RWPE1 (cell line): Measurements from ENCODE around the gene CNTRL.
A peak's percentile ranks its signal among the peaks of the same experiment; 100 is the strongest.

Experiments
- CTCF ChIA-PET: fragments of 350-600 bp; sonication (Branson Sonifier 250); formaldehyde crosslinking; extraction: SDS; loops from one replicate; lab custom pipeline; 2021; lab: Yijun Ruan, JAX
- POLR2A ChIA-PET: fragments of 400-600 bp; formaldehyde crosslinking; extraction: SDS; loops from one replicate; lab custom pipeline; 2020; ENCODE audit warnings: antibody characterized with exemption; ENCODE audit not compliant: low non-redundant PET; lab: Yijun Ruan, JAX
- DNase-seq: peaks from one replicate; pipeline ENCODE4 v3.0.0; 2012; ENCODE audit warnings: low spot score
- H3K27ac ChIP-seq: fragments of 450-650 bp; 2 replicates; pipeline ENCODE4 v1.5.1; 2017
- TF ChIP-seq, protein P1 (sequence below): fragments of 450-650 bp; conservative IDR thresholded peaks from 2 replicates; pipeline ENCODE4 v1.5.1; 2017; ENCODE audit warnings: low read depth, mild to moderate bottlenecking

CNTRL gene

DNA sequence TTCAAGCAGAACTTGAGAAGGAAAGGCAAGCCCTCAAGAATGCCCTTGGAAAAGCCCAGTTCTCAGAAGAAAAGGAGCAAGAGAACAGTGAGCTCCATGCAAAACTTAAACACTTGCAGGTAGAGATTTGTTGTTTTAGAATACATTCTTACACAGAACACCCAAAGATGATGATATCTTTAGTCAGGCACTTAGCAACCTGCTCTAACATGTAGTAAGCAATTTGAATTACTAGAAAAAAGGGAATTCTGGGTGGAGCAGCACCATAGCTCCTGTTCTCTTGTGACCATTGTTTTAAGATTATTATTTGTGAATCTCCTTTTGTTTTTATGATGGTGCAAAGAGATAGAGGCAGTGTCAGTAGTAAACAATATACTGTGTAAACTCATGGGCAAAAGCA lies 63.8 kb downstream of the CNTRL start:
- CTCF ChIA-PET, result interaction anchor here (1.2 kb wide), 1 partner anchor 13 kb away, joined by 5 read pairs; no protein-coding TSS in a partner anchor
- H3K27ac ChIP-seq, result no peak overlapping the region
- POLR2A ChIA-PET, result no interaction called here
- peak; percentile 81 for DNase-seq
- TF ChIP-seq, protein P1, sequence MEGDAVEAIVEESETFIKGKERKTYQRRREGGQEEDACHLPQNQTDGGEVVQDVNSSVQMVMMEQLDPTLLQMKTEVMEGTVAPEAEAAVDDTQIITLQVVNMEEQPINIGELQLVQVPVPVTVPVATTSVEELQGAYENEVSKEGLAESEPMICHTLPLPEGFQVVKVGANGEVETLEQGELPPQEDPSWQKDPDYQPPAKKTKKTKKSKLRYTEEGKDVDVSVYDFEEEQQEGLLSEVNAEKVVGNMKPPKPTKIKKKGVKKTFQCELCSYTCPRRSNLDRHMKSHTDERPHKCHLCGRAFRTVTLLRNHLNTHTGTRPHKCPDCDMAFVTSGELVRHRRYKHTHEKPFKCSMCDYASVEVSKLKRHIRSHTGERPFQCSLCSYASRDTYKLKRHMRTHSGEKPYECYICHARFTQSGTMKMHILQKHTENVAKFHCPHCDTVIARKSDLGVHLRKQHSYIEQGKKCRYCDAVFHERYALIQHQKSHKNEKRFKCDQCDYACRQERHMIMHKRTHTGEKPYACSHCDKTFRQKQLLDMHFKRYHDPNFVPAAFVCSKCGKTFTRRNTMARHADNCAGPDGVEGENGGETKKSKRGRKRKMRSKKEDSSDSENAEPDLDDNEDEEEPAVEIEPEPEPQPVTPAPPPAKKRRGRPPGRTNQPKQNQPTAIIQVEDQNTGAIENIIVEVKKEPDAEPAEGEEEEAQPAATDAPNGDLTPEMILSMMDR, result no peak

DNA sequence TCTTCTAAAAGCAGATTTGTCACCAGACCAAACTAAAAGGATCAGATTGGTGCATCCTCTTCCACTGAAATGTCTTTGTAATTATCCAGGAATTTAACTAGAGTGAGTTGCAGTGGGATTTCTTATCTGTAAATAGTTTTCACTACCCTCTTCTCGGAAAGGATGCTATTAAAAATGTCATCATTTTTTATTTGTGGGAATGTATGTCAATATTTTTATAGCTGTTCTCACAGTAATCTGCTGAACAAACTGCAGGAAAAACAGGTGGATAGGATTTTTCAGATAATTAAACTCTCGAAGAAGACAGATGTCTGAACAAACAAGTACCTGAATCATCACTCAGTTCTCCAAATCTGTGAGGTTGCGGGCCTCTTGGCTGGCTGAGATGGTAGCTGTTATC lies 64.2 kb downstream of the CNTRL start:
- CTCF ChIA-PET, result interaction anchor here (1.2 kb wide), 1 partner anchor 13 kb away, joined by 5 read pairs; no protein-coding TSS in a partner anchor

DNA sequence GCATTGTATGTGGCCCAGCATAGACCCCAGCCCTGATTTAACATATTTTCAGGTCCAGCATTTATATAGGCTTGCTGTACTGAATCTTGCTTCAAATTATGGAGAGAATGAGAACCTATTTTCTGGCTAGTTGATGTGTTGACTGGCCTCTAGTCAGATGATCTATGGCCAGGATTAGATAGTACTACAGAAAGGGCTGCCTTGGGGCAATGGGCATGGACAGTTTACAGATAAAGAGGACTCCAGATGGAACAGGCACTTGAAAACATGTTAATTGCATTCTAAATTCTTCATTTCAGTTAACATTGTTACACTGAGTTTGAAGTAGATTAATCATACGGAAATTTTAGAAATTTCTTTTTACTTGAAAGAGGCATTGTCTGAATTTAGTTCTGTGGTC lies 65.4 kb downstream of the CNTRL start:
- POLR2A ChIA-PET, result no interaction called here
- H3K27ac ChIP-seq, result no peak overlapping the region
- TF ChIP-seq, protein P1, result no peak
- CTCF ChIA-PET, result interaction anchor here (0.6 to 1.2 kb wide), 2 partner anchors 14 to 269 kb away, joined by 3 to 5 read pairs; no protein-coding TSS in a partner anchor
- no peak for DNase-seq

More for the DNA sequence above, 64.2 kb downstream of the CNTRL start:
- TF ChIP-seq, protein P1, result no peak
- POLR2A ChIA-PET, result no interaction called here
- DNase-seq, result no peak
- no peak overlapping the region for H3K27ac ChIP-seq

DNA sequence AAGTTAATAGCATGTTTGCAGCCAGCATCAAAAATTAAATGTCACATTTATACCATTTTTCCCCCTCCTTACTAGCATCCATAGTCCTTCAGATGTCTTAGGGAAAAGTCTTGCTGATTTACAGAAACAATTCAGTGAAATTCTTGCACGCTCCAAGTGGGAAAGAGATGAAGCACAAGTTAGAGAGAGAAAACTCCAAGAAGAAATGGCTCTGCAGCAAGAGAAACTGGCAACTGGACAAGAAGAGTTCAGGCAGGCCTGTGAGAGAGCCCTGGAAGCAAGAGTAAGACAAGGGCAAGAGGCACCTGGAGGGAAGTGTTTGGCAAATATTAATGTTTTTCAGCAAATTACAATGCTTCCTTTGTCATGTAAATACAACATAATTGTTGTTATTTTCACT lies 66.6 kb downstream of the CNTRL start:
- POLR2A ChIA-PET, result no interaction called here
- DNase-seq, result no peak
- CTCF ChIA-PET, result no interaction called here
- TF ChIP-seq, protein P1, result no peak
- no peak overlapping the region for H3K27ac ChIP-seq

DNA sequence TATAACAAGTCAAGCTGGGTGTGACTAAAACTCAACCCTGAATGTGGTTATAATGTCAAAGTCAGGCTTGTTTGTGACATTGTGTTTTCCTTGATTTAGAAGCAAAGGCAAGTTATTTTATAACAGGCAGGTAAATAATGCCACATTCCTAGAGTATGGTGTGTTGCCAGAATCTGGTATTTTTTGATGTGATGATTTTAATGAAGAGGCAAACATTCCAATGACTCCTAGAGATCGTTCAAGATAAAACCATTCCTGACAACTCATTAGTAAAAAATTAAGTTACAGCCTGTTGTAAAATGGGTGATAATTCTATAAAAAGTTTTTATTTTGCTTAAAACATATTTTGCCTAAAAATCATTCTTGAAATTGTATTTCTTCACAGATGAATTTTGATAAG lies 67.0 kb downstream of the CNTRL start:
- TF ChIP-seq, protein P1, result no peak
- no peak for DNase-seq
- ChIA-PET CTCF (no interaction called here), POLR2A (no interaction called here)
- H3K27ac ChIP-seq, result no peak overlapping the region

DNA sequence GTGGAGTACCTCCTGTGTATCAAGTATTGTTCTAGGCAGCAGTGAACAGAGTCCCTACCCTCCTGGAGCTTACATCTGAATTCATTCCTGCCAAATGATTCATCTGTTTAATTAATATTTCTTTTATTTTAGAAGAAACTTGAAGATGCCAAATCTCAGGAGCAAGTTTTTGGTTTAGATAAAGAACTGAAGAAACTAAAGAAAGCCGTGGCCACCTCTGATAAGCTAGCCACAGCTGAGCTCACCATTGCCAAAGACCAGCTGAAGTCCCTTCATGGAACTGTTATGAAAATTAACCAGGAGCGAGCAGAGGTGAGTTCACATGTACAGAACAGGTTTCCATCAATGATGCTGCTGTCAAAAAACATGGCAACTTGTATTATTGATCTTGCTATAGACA lies 69.0 kb downstream of the CNTRL start:
- TF ChIP-seq, protein P1, result no peak
- DNase-seq, result no peak
- ChIA-PET CTCF (interaction anchor here (0.6 kb wide), 1 partner anchor 81 kb away, joined by 4 read pairs; no protein-coding TSS in a partner anchor), POLR2A (no interaction called here)
- H3K27ac ChIP-seq, result no peak overlapping the region
